Natural killer cell (primary cell): ENCODE measurements around the gene ZNF618. TPM values are rescaled to one million over a fixed set of nuclear protein-coding genes. Genes with fewer than 3 reads are reported as not detected.

Source experiments
- ATAC-seq, 3 donors: fragments of 150-1000 bp in 2 of 3; fragments of 200-7000 bp in 1 of 3; cut with Tn5 transposase; 1 replicate in 1 of 3; 2 replicates in 2 of 3; pipeline ENCODE4 v1.10.0; 2021; ENCODE audit warnings: mild to moderate bottlenecking in 2 of 3, moderate library complexity in 2 of 3
- DNase-seq, 2 donors: peaks; one replicate each; pipeline versions ENCODE4 v3.0.0 to v3.0.0-alpha.2; 2013 to 2021; ENCODE audit warnings: mixed read lengths in 1 of 2
- H3K27ac ChIP-seq: one replicate; pipeline ENCODE4 v1.5.1; 2013; ENCODE audit warnings: mild to moderate bottlenecking, low read length
- H3K27me3 ChIP-seq: one replicate; pipeline ENCODE4 v1.6.1; 2013; ENCODE audit warnings: low read length; ENCODE audit not compliant: control insufficient read depth, insufficient read depth
- H3K36me3 ChIP-seq: one replicate; pipeline ENCODE4 v1.6.1; 2013; ENCODE audit warnings: low read length; ENCODE audit not compliant: control insufficient read depth, insufficient read depth
- H3K4me1 ChIP-seq: one replicate; pipeline ENCODE4 v1.6.1; 2013; ENCODE audit warnings: low read length; ENCODE audit not compliant: control insufficient read depth, insufficient read depth
- H3K4me3 ChIP-seq: one replicate; pipeline ENCODE4 v1.5.1; 2013; ENCODE audit warnings: low read length
- H3K9me3 ChIP-seq: one replicate; pipeline ENCODE4 v1.6.1; 2013; ENCODE audit warnings: low read length; ENCODE audit not compliant: control insufficient read depth, insufficient read depth
- H3K27ac Mint-ChIP-seq, 2 donors: one replicate each; pipeline ENCODE4 v1.8.0; 2022; ENCODE audit warnings: mild to moderate bottlenecking in 2 of 2, mixed read lengths in 2 of 2, moderate library complexity in 1 of 2
- H3K27me3 Mint-ChIP-seq, 2 donors: one replicate each; pipeline ENCODE4 v1.8.0; 2022; ENCODE audit warnings: low read depth in 2 of 2, mixed read lengths in 2 of 2
- H3K36me3 Mint-ChIP-seq: one replicate; pipeline ENCODE4 v1.8.0; 2022; ENCODE audit warnings: mixed read lengths
- H3K4me1 Mint-ChIP-seq, 2 donors: one replicate each; pipeline ENCODE4 v1.8.0; 2022; ENCODE audit warnings: mixed read lengths in 2 of 2
- H3K4me3 Mint-ChIP-seq: one replicate; pipeline ENCODE4 v1.8.0; 2022; ENCODE audit warnings: mild to moderate bottlenecking, moderate library complexity, mixed read lengths
- H3K9me3 Mint-ChIP-seq, 2 donors: one replicate each; pipeline ENCODE4 v1.8.0; 2022; ENCODE audit warnings: mixed read lengths in 2 of 2
- WGBS: methylation state at CpG from one replicate; pipeline ENCODE4 v1.1.7; 2013; ENCODE audit warnings: missing lambda C conversion rate; ENCODE audit not compliant: insufficient coverage; 5-methylcytosine and 5-hydroxymethylcytosine counted together
- intact Hi-C: fragments of 100-400 bp; cut with micrococcal nuclease; formaldehyde crosslinking; loops from one replicate; pipeline ENCODE4 v1.14.2; 2022
- total RNA-seq, 4 donors: library from RNA; stranded (reverse); fragments of 120-200 nt in 1 of 4; gene quantifications; one replicate each; pipeline versions ENCODE4 v1.2.3 to v1.2.4, GENCODE V29; 2013 to 2022
- TF ChIP-seq, protein P1 (sequence below): fragments of 200-600 bp; IDR thresholded peaks from one replicate; pipeline ENCODE4 v1.8.0; 2022; ENCODE audit warnings: antibody characterized with exemption

Gene ZNF618
- total RNA-seq, 3 donors from 2014 or later (not counting 1 experiment from before 2014, with no cell fraction given): 9.2 to 10.7 (median 10.0) TPM

DNA sequence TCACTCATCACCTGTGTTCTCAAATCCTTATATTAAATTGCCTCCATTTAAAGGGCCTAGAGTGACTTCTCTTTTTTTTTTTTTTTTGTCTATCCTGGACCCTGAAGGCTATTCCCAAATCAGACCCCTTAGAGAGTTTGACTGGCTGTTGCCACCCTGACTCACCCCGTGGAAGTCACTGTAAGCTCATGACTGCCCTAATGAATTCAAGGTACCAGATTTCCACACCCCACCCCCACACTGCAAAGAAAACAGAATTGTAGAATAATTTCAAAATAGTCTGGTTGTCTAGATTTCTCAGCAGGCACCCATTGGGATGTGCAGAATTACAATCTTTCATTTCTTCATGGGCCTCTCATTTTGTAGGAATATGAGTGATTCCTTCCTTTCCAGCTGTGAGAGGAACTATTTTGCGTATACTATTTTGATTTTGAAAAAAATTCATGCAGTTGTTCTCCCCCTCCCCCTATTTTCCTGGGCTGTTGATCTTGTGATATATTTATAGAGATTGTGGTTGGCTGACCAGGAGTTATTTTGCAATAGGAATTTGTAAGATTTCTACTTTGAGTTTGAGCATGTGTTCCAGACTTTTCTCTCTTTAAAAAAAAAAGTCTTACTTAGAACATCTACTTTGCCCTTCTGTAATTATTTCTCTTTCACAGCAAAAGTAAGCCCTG, 79.1 kb downstream of the ZNF618 start:
- no peaks in the 10 kb centered on the region for H3K9me3 ChIP-seq
- no peaks in the 10 kb centered on the region for H3K36me3 Mint-ChIP-seq
- TF ChIP-seq, protein P1, sequence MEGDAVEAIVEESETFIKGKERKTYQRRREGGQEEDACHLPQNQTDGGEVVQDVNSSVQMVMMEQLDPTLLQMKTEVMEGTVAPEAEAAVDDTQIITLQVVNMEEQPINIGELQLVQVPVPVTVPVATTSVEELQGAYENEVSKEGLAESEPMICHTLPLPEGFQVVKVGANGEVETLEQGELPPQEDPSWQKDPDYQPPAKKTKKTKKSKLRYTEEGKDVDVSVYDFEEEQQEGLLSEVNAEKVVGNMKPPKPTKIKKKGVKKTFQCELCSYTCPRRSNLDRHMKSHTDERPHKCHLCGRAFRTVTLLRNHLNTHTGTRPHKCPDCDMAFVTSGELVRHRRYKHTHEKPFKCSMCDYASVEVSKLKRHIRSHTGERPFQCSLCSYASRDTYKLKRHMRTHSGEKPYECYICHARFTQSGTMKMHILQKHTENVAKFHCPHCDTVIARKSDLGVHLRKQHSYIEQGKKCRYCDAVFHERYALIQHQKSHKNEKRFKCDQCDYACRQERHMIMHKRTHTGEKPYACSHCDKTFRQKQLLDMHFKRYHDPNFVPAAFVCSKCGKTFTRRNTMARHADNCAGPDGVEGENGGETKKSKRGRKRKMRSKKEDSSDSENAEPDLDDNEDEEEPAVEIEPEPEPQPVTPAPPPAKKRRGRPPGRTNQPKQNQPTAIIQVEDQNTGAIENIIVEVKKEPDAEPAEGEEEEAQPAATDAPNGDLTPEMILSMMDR: no peak
- intact Hi-C loops: no loop called here
- WGBS: 73% methylated on average over 1 of the region's 2 CpGs
- no peaks in the 10 kb centered on the region for H3K27me3 ChIP-seq
- peaks cover 9 to 12% of the 10 kb centered on the region in 2 donors for H3K4me1 Mint-ChIP-seq
- no peak overlapping the region for H3K27ac ChIP-seq
- H3K27ac Mint-ChIP-seq: no peak overlapping the region
- no peaks in the 10 kb centered on the region for H3K36me3 ChIP-seq
- DNase-seq (no peak), ATAC-seq (no peak)
- H3K9me3 Mint-ChIP-seq: no peaks in the 10 kb centered on the region
- no peaks in the 10 kb centered on the region for H3K27me3 Mint-ChIP-seq
- no peak overlapping the region for H3K4me3 ChIP-seq
- no peaks in the 10 kb centered on the region for H3K4me1 ChIP-seq
- H3K4me3 Mint-ChIP-seq: no peak overlapping the region

DNA sequence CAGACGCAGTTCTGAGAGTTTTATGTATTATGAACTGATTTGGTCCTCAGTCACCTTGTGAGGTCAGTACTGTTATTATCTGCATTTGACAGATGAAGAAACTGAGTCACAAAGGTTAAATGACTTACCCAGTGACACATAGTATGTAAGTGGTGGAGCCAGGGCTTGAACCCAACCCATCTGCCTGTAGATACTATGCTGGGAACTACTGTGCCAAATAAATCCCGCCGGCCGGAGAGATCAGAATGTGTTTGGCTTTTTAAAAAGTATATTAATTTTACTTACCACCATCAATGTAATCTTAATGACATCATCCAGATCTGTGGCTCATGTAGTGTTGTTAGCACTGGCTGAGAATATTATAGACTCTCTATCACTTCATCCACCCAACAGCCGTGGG, 80.8 kb downstream of the ZNF618 start:
- no peaks in the 10 kb centered on the region for H3K36me3 ChIP-seq
- H3K36me3 Mint-ChIP-seq: no peaks in the 10 kb centered on the region
- DNase-seq (no peak), ATAC-seq (no peak)
- intact Hi-C loops: no loop called here
- no peak overlapping the region for H3K27ac ChIP-seq
- H3K27ac Mint-ChIP-seq: no peak overlapping the region
- H3K4me1 ChIP-seq: no peaks in the 10 kb centered on the region
- H3K4me1 Mint-ChIP-seq: peaks cover 11 to 12% of the 10 kb centered on the region in 2 donors
- H3K4me3 ChIP-seq: no peak overlapping the region
- H3K9me3 Mint-ChIP-seq: no peaks in the 10 kb centered on the region
- H3K9me3 ChIP-seq: no peaks in the 10 kb centered on the region
- TF ChIP-seq, protein P1: no peak
- WGBS: 80% methylated on average over 1 of the region's 5 CpGs
- H3K4me3 Mint-ChIP-seq: no peak overlapping the region
- no peaks in the 10 kb centered on the region for H3K27me3 Mint-ChIP-seq
- H3K27me3 ChIP-seq: no peaks in the 10 kb centered on the region

DNA sequence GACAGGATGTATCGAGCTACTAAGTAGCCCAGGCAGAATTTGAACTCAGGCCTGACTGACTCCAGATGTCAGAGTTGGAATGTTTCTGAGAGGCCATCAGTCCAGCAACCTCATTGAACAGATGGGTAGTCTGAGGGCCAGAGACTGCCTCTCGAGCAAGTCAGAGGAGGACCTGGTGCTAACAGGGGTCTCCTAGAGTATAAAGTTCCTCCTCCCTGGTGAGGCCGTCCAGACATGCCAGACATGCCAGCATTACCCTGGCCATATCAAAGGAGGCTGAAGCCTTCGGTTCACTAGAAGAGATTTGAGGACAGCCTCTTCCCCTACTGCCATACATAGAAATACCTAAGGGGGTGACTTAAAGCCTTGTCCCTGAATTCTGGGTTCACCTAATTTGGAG, 81.2 kb downstream of the ZNF618 start:
- intact Hi-C loops: no loop called here

More for the DNA sequence above, 81.2 kb downstream of the ZNF618 start:
- H3K27ac ChIP-seq: no peak overlapping the region
- no peak overlapping the region for H3K4me3 ChIP-seq
- DNase-seq: no peak
- TF ChIP-seq, protein P1: no peak
- H3K9me3 Mint-ChIP-seq: no peaks in the 10 kb centered on the region
- no peaks in the 10 kb centered on the region for H3K27me3 ChIP-seq
- no peaks in the 10 kb centered on the region for H3K36me3 Mint-ChIP-seq
- H3K9me3 ChIP-seq: no peaks in the 10 kb centered on the region
- WGBS: 77% methylated on average over 4 of the region's 4 CpGs
- H3K27ac Mint-ChIP-seq: no peak overlapping the region
- no peak for ATAC-seq
- H3K27me3 Mint-ChIP-seq: no peaks in the 10 kb centered on the region
- no peaks in the 10 kb centered on the region for H3K36me3 ChIP-seq
- H3K4me1 ChIP-seq: no peaks in the 10 kb centered on the region
- peaks cover 11 to 12% of the 10 kb centered on the region in 2 donors for H3K4me1 Mint-ChIP-seq
- H3K4me3 Mint-ChIP-seq: no peak overlapping the region
